Hematopoietic multipotent progenitor cell (in vitro differentiated cells): ENCODE data around the gene CCDC192. TPM values are rescaled to one million over a fixed set of nuclear protein-coding genes. Genes with fewer than 3 reads are reported as not detected.

Source experiments
- DNase-seq, 3 donors: peaks; one replicate each; pipeline ENCODE4 v3.0.0-alpha.2; 2011 to 2015; ENCODE audit warnings: low read depth in 2 of 3, low spot score in 2 of 3
- total RNA-seq: library from RNA; depleted of rRNA; stranded (reverse); fragments of >200 nt; gene quantifications from one replicate; pipeline ENCODE4 v1.2.3, GENCODE V29; 2012

The CCDC192 gene
- total RNA-seq, 1 donor, result not detected

- no peak for DNase-seq
Measured at GRCh38 chr5:127970081-127970480, 266.9 kb downstream of the CCDC192 start.

GRCh38 chr5:127970854-127971425, 267.7 kb downstream of the CCDC192 start:
- no peak for DNase-seq

- no peak for DNase-seq
Measured at GRCh38 chr5:127975961-127976360, 272.8 kb downstream of the CCDC192 start.

- no peak for DNase-seq
Measured at GRCh38 chr5:127976525-127976924, 273.3 kb downstream of the CCDC192 start.

GRCh38 chr5:127976991-127977717, 274.0 kb downstream of the CCDC192 start:
- no peak for DNase-seq

- DNase-seq, result no peak
Measured at GRCh38 chr5:127978738-127979300, 275.6 kb downstream of the CCDC192 start.

GRCh38 chr5:127979475-127979874, 276.3 kb downstream of the CCDC192 start:
- no peak for DNase-seq

GRCh38 chr5:127980843-127981242, 277.7 kb downstream of the CCDC192 start:
- no peak for DNase-seq

- no peak for DNase-seq
Measured at GRCh38 chr5:127981498-127981897, 278.3 kb downstream of the CCDC192 start.

- DNase-seq, result no peak
Measured at GRCh38 chr5:127985811-127986325, 282.7 kb downstream of the CCDC192 start.

GRCh38 chr5:127987354-127988145, 284.4 kb downstream of the CCDC192 start:
- DNase-seq, result no peak

- DNase-seq, result peak in 2 of 3 donors; percentile 1 to 20
Measured at GRCh38 chr5:127988146-127988760, 285.1 kb downstream of the CCDC192 start.

Other genes with a start within 250 kb of the CCDC192 start
- 18.9 TPM for gene PRRC1, start 185.8 kb upstream of the CCDC192 start, total RNA-seq
- not detected for gene CTXN3, start 54.3 kb upstream of the CCDC192 start, total RNA-seq